GM18868 (cell line): ENCODE measurements around the gene PCYOX1L.

Experiments used
- ATAC-seq: cut with Tn5 transposase; IDR thresholded peaks from one replicate; pipeline ENCODE4 v1.9.1; 2021; ENCODE audit warnings: mild to moderate bottlenecking, moderate library complexity; ENCODE audit not compliant: unreplicated experiment

PCYOX1L gene

GRCh38 chr5:149333711-149334443 is 24.0 kb upstream of the PCYOX1L start:
- ATAC-seq = no peak

- ATAC-seq = no peak
Measured at GRCh38 chr5:149337736-149338135, 20.1 kb upstream of the PCYOX1L start.

- no peak for ATAC-seq
Measured at GRCh38 chr5:149338364-149338763, 19.5 kb upstream of the PCYOX1L start.

- ATAC-seq = no peak
Measured at GRCh38 chr5:149340920-149341319, 16.9 kb upstream of the PCYOX1L start.

- no peak for ATAC-seq
Measured at GRCh38 chr5:149341876-149342275, 16.0 kb upstream of the PCYOX1L start.

- no peak for ATAC-seq
Measured at GRCh38 chr5:149344151-149344550, 13.7 kb upstream of the PCYOX1L start.

- ATAC-seq = peak; percentile 98
Measured at GRCh38 chr5:149345147-149345891, 12.5 kb upstream of the PCYOX1L start, which contains the start of gene GRPEL2. TSS of gene GRPEL2 (plus strand) at chr5:149345499. CDS start at chr5:149345540, 41 bp downstream.

- ATAC-seq = peak; percentile 1
Measured at GRCh38 chr5:149345892-149346222, 12.0 kb upstream of the PCYOX1L start.

- no peak for ATAC-seq
Measured at GRCh38 chr5:149348518-149348917, 9.3 kb upstream of the PCYOX1L start.

GRCh38 chr5:149349382-149349781 is 8.5 kb upstream of the PCYOX1L start:
- ATAC-seq = no peak

GRCh38 chr5:149352169-149352568 is 5.7 kb upstream of the PCYOX1L start:
- no peak for ATAC-seq

GRCh38 chr5:149353911-149354310 is 3.9 kb upstream of the PCYOX1L start:
- no peak for ATAC-seq

- ATAC-seq = no peak
Measured at GRCh38 chr5:149355688-149356087, 2.2 kb upstream of the PCYOX1L start.

GRCh38 chr5:149356391-149356790 is 1.5 kb upstream of the PCYOX1L start:
- ATAC-seq = no peak

- ATAC-seq = peak; percentile 5
Measured at GRCh38 chr5:149358294-149358651, 427 bp downstream of the PCYOX1L start.

- ATAC-seq = no peak
Measured at GRCh38 chr5:149358868-149359495, 1.1 kb downstream of the PCYOX1L start.

- no peak for ATAC-seq
Measured at GRCh38 chr5:149360272-149360671, 2.4 kb downstream of the PCYOX1L start.

- ATAC-seq = no peak
Measured at GRCh38 chr5:149362541-149362940, 4.7 kb downstream of the PCYOX1L start.

- no peak for ATAC-seq
Measured at GRCh38 chr5:149363358-149363757, 5.5 kb downstream of the PCYOX1L start.

- ATAC-seq = no peak
Measured at GRCh38 chr5:149363936-149364335, 6.1 kb downstream of the PCYOX1L start.

GRCh38 chr5:149364719-149365118 is 6.9 kb downstream of the PCYOX1L start:
- ATAC-seq = no peak

GRCh38 chr5:149365418-149365817 is 7.6 kb downstream of the PCYOX1L start:
- ATAC-seq = no peak
